K562 (cell line): ENCODE measurements around the gene TAF11. TPM values are rescaled to one million over a fixed set of nuclear protein-coding genes. Genes with fewer than 3 reads are reported as not detected.

Experiments used
- CHD4 ChIP-seq: fragments of 200-600 bp; sonication (generic); IDR thresholded peaks from 3 replicates; pipeline ENCODE4 v1.6.1; 2012; ENCODE audit warnings: low read depth, mild to moderate bottlenecking, mixed read lengths, low read length, inconsistent platforms; ENCODE audit not compliant: insufficient read depth, insufficient replicate concordance, poor library complexity, severe bottlenecking
- HLTF ChIP-seq: fragments of 450-650 bp; IDR thresholded peaks from 2 replicates; pipeline ENCODE4 v1.6.1; 2016
- HNRNPUL1 ChIP-seq: fragments of 200-400 bp; formaldehyde crosslinking; IDR thresholded peaks from 2 replicates; pipeline ENCODE4 v1.6.1; 2017; ENCODE audit warnings: low read length
- KDM5B ChIP-seq: fragments of 200-600 bp; sonication (generic); IDR thresholded peaks from 2 replicates; pipeline ENCODE4 v1.6.1; 2012; ENCODE audit warnings: low read depth, mild to moderate bottlenecking, moderate library complexity, low read length, control low read depth, inconsistent platforms; ENCODE audit not compliant: insufficient replicate concordance
- MAZ ChIP-seq, 2 experiments: fragments of 450-650 bp in 1 of 2; sonication (generic) in 1 of 2; formaldehyde crosslinking; IDR thresholded peaks in 1 of 2; conservative IDR thresholded peaks in 1 of 2; 2 replicates each; pipeline versions ENCODE4 v1.4.0 to v1.5.0; 2020; ENCODE audit warnings: mild to moderate bottlenecking in 1 of 2, missing genetic modification reagents in 1 of 2
- NEUROD1 ChIP-seq: fragments of 150-350 bp; IDR thresholded peaks from 2 replicates; pipeline ENCODE4 v1.6.1; 2014; ENCODE audit warnings: borderline replicate concordance, low read length, low read depth; ENCODE audit not compliant: partially characterized antibody
- POLR3A ChIP-seq: IDR thresholded peaks from 2 replicates; pipeline ENCODE4 v1.6.1; 2011; ENCODE audit warnings: borderline replicate concordance, mild to moderate bottlenecking, moderate library complexity; ENCODE audit not compliant: insufficient read length, insufficient read depth; ENCODE audit errors: extremely low read depth
- SREBF2 ChIP-seq: sonication (generic); formaldehyde crosslinking; IDR thresholded peaks from 2 replicates; pipeline ENCODE4 v1.4.0; 2020; ENCODE audit warnings: mild to moderate bottlenecking, missing genetic modification reagents
- STAG1 ChIP-seq: sonication (generic); formaldehyde crosslinking; IDR thresholded peaks from 2 replicates; pipeline ENCODE4 v1.5.0; 2020; ENCODE audit warnings: missing genetic modification reagents, borderline replicate concordance
- TAL1 ChIP-seq: fragments of 450-650 bp; IDR thresholded peaks from 2 replicates; pipeline ENCODE4 v1.6.1; 2016; ENCODE audit warnings: mild to moderate bottlenecking
- ZBTB17 ChIP-seq: fragments of 450-650 bp; formaldehyde crosslinking; IDR thresholded peaks from 2 replicates; pipeline ENCODE4 v1.4.0; 2020; ENCODE audit warnings: mild to moderate bottlenecking
- ZNF507 ChIP-seq: conservative IDR thresholded peaks from 2 replicates; pipeline ENCODE4 v1.6.1; 2017; ENCODE audit warnings: missing genetic modification characterization, missing compliant biosample characterization
- polyA plus RNA-seq, 8 experiments: library from polyadenylated mRNA; depleted of rRNA in 4 of 8; stranded (reverse) in 5 of 8; unstranded in 3 of 8; fragments of >200 nt; fragmentation: Nextera tagmentation in 2 of 8; fragmentation: Illumina TruSeq in 1 of 8; extraction: Ambion mirVana in 2 of 8; extraction: Trizol in 1 of 8; gene quantifications; 2 replicates each; pipeline versions ENCODE4 v1.2.1 to v1.2.3, GENCODE V29; 2011 to 2014; ENCODE audit warnings: inconsistent platforms in 1 of 8, missing spikeins in 1 of 8
- total RNA-seq, 7 experiments: library from RNA; depleted of rRNA in 6 of 7; stranded (reverse); fragments of >200 nt in 6 of 7; fragmentation: Illumina TruSeq in 2 of 7; extraction: Trizol in 2 of 7; gene quantifications; 2 replicates each; pipeline versions ENCODE4 v1.2.1 to v1.2.3, GENCODE V29; 2011 to 2021; ENCODE audit warnings: low replicate concordance in 1 of 7
- TF ChIP-seq, protein P1 (sequence below): fragments of 450-650 bp; IDR thresholded peaks from 2 replicates; pipeline ENCODE4 v1.6.1; 2016; ENCODE audit warnings: low read depth
- TF ChIP-seq, protein P2 (sequence below), 2 experiments: IDR thresholded peaks; 2 replicates each; pipeline ENCODE4 v1.6.1; 2012; ENCODE audit warnings: improper control_type of control experiment in 2 of 2, low read depth in 2 of 2, low read length in 2 of 2, borderline replicate concordance in 1 of 2
- TF ChIP-seq, protein P3 (sequence below): sonication (generic); IDR thresholded peaks from 2 replicates; pipeline ENCODE4 v1.6.1; 2016

Gene TAF11
- total and polyA plus RNA-seq, 9 of the 15 experiments (the other 6 are each of a cell fraction or from before 2014, with no cell fraction given) = 40.9 to 91.9 (median 71.9) TPM

DNA sequence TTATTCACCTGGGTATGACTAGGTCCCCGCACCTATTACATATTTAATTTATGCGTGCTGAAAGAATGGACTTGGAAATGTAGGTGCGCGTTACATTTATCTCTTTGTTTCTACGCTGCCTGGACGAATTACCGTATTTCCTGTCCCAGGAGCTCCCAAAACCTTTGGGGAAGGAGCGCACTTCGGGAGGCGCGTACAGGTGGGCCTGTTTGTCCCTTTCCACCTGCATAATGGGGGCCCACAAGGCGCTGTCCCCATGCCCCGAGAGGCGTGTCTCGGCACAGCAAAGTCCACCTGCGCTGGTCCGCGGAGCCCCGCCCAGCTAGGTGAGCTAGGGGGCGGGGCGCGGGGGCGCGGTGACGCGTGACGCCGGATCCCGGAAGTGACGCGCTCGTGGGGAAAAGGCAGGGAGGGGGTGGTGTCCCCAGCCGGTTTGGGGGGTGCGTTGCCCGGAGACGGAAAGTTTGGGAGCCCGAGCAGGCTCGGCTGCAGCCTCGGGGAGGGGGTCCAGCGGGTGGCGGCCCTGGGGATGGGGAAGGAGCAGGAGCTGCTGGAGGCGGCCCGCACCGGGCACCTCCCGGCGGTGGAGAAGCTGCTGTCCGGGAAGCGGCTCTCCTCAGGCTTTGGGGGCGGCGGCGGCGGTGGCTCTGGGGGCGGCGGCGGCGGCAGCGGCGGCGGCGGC is 1.2 kb upstream of the TAF11 start, which contains the start of gene ANKS1A (continued):
- TF ChIP-seq, protein P1, sequence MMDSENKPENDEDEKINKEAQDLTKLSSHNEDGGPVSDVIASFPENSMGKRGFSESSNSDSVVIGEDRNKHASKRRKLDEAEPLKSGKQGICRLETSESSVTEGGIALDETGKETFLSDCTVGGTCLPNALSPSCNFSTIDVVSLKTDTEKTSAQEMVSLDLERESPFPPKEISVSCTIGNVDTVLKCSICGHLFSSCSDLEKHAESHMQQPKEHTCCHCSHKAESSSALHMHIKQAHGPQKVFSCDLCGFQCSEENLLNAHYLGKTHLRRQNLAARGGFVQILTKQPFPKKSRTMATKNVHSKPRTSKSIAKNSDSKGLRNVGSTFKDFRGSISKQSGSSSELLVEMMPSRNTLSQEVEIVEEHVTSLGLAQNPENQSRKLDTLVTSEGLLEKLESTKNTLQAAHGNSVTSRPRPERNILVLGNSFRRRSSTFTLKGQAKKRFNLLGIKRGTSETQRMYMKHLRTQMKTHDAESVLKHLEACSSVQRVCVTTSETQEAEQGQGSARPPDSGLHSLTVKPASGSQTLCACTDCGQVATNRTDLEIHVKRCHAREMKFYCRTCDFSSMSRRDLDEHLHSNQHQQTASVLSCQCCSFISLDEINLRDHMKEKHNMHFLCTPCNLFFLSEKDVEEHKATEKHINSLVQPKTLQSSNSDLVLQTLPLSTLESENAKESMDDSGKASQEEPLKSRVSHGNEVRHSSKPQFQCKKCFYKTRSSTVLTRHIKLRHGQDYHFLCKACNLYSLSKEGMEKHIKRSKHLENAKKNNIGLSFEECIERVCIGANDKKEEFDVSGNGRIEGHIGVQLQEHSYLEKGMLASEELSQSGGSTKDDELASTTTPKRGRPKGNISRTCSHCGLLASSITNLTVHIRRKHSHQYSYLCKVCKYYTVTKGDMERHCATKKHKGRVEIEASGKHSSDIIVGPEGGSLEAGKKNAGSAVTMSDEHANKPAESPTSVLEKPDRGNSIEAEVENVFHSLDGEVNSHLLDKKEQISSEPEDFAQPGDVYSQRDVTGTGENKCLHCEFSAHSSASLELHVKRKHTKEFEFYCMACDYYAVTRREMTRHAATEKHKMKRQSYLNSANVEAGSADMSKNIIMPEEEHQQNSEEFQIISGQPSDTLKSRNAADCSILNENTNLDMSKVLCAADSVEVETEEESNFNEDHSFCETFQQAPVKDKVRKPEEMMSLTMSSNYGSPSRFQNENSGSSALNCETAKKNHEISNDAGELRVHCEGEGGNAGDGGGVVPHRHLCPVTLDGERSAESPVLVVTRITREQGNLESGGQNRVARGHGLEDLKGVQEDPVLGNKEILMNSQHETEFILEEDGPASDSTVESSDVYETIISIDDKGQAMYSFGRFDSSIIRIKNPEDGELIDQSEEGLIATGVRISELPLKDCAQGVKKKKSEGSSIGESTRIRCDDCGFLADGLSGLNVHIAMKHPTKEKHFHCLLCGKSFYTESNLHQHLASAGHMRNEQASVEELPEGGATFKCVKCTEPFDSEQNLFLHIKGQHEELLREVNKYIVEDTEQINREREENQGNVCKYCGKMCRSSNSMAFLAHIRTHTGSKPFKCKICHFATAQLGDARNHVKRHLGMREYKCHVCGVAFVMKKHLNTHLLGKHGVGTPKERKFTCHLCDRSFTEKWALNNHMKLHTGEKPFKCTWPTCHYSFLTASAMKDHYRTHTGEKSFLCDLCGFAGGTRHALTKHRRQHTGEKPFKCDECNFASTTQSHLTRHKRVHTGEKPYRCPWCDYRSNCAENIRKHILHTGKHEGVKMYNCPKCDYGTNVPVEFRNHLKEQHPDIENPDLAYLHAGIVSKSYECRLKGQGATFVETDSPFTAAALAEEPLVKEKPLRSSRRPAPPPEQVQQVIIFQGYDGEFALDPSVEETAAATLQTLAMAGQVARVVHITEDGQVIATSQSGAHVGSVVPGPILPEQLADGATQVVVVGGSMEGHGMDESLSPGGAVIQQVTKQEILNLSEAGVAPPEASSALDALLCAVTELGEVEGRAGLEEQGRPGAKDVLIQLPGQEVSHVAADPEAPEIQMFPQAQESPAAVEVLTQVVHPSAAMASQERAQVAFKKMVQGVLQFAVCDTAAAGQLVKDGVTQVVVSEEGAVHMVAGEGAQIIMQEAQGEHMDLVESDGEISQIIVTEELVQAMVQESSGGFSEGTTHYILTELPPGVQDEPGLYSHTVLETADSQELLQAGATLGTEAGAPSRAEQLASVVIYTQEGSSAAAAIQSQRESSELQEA = no peak
- TF ChIP-seq MAZ (CRISPR knock-in tag; conservative IDR thresholded peaks at IDR 0.05 in 1 of 2, IDR thresholded peaks at IDR 0.05 in 1 of 2) = peak; percentile 86 to 93
- no peak for TF ChIP-seq POLR3A
- TF ChIP-seq, protein P2, sequence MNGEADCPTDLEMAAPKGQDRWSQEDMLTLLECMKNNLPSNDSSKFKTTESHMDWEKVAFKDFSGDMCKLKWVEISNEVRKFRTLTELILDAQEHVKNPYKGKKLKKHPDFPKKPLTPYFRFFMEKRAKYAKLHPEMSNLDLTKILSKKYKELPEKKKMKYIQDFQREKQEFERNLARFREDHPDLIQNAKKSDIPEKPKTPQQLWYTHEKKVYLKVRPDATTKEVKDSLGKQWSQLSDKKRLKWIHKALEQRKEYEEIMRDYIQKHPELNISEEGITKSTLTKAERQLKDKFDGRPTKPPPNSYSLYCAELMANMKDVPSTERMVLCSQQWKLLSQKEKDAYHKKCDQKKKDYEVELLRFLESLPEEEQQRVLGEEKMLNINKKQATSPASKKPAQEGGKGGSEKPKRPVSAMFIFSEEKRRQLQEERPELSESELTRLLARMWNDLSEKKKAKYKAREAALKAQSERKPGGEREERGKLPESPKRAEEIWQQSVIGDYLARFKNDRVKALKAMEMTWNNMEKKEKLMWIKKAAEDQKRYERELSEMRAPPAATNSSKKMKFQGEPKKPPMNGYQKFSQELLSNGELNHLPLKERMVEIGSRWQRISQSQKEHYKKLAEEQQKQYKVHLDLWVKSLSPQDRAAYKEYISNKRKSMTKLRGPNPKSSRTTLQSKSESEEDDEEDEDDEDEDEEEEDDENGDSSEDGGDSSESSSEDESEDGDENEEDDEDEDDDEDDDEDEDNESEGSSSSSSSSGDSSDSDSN (IDR thresholded peaks at IDR 0.05; ENCODE audit: borderline replicate concordance in 1 of 2, low read depth in 2 of 2, low read length in 2 of 2) = no peak
- TF ChIP-seq HLTF = 0 out of 2 replicates have a peak, but pooled peaks have one; percentile 23
- no peak for TF ChIP-seq ZNF507 (tag)
- TF ChIP-seq TAL1 = no peak
- TF ChIP-seq HNRNPUL1 = no peak
- TF ChIP-seq SREBF2 (CRISPR knock-in tag) = no peak
- TF ChIP-seq, protein P3, sequence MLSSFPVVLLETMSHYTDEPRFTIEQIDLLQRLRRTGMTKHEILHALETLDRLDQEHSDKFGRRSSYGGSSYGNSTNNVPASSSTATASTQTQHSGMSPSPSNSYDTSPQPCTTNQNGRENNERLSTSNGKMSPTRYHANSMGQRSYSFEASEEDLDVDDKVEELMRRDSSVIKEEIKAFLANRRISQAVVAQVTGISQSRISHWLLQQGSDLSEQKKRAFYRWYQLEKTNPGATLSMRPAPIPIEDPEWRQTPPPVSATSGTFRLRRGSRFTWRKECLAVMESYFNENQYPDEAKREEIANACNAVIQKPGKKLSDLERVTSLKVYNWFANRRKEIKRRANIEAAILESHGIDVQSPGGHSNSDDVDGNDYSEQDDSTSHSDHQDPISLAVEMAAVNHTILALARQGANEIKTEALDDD = no peak
- no peak for TF ChIP-seq STAG1 (CRISPR knock-in tag)
- TF ChIP-seq NEUROD1 = peak; percentile 63
- TF ChIP-seq ZBTB17 = no peak
- peak; percentile 75 for TF ChIP-seq KDM5B
- no peak for TF ChIP-seq CHD4
